H9 (cell line): ENCODE data around the gene COQ5. TPM values are rescaled to one million over a fixed set of nuclear protein-coding genes. Genes with fewer than 3 reads are reported as not detected.

ENCODE experiments used
- DNase-seq: peaks from one replicate; pipeline ENCODE4 v3.0.0-alpha.2; 2017
- H2AFZ ChIP-seq: one replicate; pipeline ENCODE4 v1.6.1; 2013; ENCODE audit warnings: mild to moderate bottlenecking, low read length, control low read depth, moderate library complexity
- H2AK5ac ChIP-seq: 2 replicates; pipeline ENCODE4 v1.6.1; 2013; ENCODE audit warnings: low read length, control low read depth, mixed read lengths; ENCODE audit not compliant: insufficient read length
- H2BK120ac ChIP-seq: one replicate; pipeline ENCODE4 v1.6.1; 2013; ENCODE audit warnings: low read depth, mild to moderate bottlenecking, low read length, control low read depth, inconsistent platforms; ENCODE audit not compliant: poor library complexity, severe bottlenecking
- H2BK12ac ChIP-seq: 2 replicates; pipeline ENCODE4 v1.6.1; 2013; ENCODE audit warnings: low read length, control low read depth, mixed read lengths, low read depth; ENCODE audit not compliant: insufficient read length
- H2BK15ac ChIP-seq: 2 replicates; pipeline ENCODE4 v1.6.1; 2013; ENCODE audit warnings: low read depth, low read length, control low read depth
- H2BK20ac ChIP-seq: one replicate; pipeline ENCODE4 v1.6.1; 2013; ENCODE audit warnings: low read depth, mild to moderate bottlenecking, low read length, control low read depth, inconsistent platforms; ENCODE audit not compliant: poor library complexity, severe bottlenecking
- H2BK5ac ChIP-seq: 2 replicates; pipeline ENCODE4 v1.6.1; 2013; ENCODE audit warnings: low read length, control low read depth, mixed read lengths; ENCODE audit not compliant: insufficient read length
- H3K14ac ChIP-seq: 2 replicates; pipeline ENCODE4 v1.6.1; 2013; ENCODE audit warnings: low read length, control low read depth; ENCODE audit not compliant: insufficient read depth
- H3K18ac ChIP-seq: 2 replicates; pipeline ENCODE4 v1.6.1; 2013; ENCODE audit warnings: low read depth, mild to moderate bottlenecking, mixed read lengths, low read length, control low read depth; ENCODE audit not compliant: insufficient read length
- H3K23ac ChIP-seq: 2 replicates; pipeline ENCODE4 v1.6.1; 2013; ENCODE audit warnings: low read length, control low read depth, mixed read lengths, low read depth; ENCODE audit not compliant: insufficient read length
- H3K23me2 ChIP-seq: 2 replicates; pipeline ENCODE4 v1.6.1; 2013; ENCODE audit warnings: low read depth, mild to moderate bottlenecking, mixed read lengths, low read length, control low read depth; ENCODE audit not compliant: insufficient read length, poor library complexity, severe bottlenecking
- H3K27ac ChIP-seq: 2 replicates; pipeline ENCODE4 v1.5.1; 2013; ENCODE audit warnings: low read length, control low read depth, mixed read lengths, low read depth; ENCODE audit not compliant: insufficient read length
- H3K27me3 ChIP-seq: 2 replicates; pipeline ENCODE4 v1.6.1; 2013; ENCODE audit warnings: low read length, control low read depth, inconsistent platforms; ENCODE audit not compliant: insufficient read depth
- H3K4ac ChIP-seq: 2 replicates; pipeline ENCODE4 v1.6.1; 2013; ENCODE audit warnings: low read depth, mild to moderate bottlenecking, control low read depth, inconsistent platforms, low read length, moderate library complexity
- H3K4me1 ChIP-seq: 2 replicates; pipeline ENCODE4 v1.6.1; 2013; ENCODE audit warnings: low read length, control low read depth, inconsistent platforms; ENCODE audit not compliant: insufficient read depth
- H3K4me2 ChIP-seq: 2 replicates; pipeline ENCODE4 v1.6.1; 2013; ENCODE audit warnings: low read length, control low read depth, mixed read lengths; ENCODE audit not compliant: insufficient read length, insufficient read depth
- H3K56ac ChIP-seq: 2 replicates; pipeline ENCODE4 v1.6.1; 2013; ENCODE audit warnings: low read depth, mild to moderate bottlenecking, mixed read lengths, low read length, control low read depth; ENCODE audit not compliant: insufficient read length
- H3K79me1 ChIP-seq: 2 replicates; pipeline ENCODE4 v1.6.1; 2013; ENCODE audit warnings: low read depth, mild to moderate bottlenecking, moderate library complexity, low read length, control low read depth, inconsistent platforms; ENCODE audit not compliant: insufficient read depth, poor library complexity, severe bottlenecking
- H3K79me2 ChIP-seq: 2 replicates; pipeline ENCODE4 v1.6.1; 2013; ENCODE audit warnings: low read length, control low read depth, inconsistent platforms; ENCODE audit not compliant: insufficient read depth
- H3K9ac ChIP-seq: 2 replicates; pipeline ENCODE4 v1.6.1; 2013; ENCODE audit warnings: low read length, control low read depth, mixed read lengths; ENCODE audit not compliant: insufficient read length; ENCODE audit errors: extremely low read depth
- H3K9me3 ChIP-seq: one replicate; pipeline ENCODE4 v1.6.1; 2013; ENCODE audit warnings: low read depth, low read length, inconsistent platforms; ENCODE audit not compliant: control insufficient read depth
- H3T11ph ChIP-seq: one replicate; pipeline ENCODE4 v1.6.1; 2013; ENCODE audit warnings: mild to moderate bottlenecking, low read length, control low read depth, inconsistent platforms
- H4K20me1 ChIP-seq: one replicate; pipeline ENCODE4 v1.6.1; 2013; ENCODE audit not compliant: control insufficient read depth, insufficient read length, insufficient read depth
- H4K5ac ChIP-seq: 2 replicates; pipeline ENCODE4 v1.6.1; 2013; ENCODE audit warnings: low read depth, mild to moderate bottlenecking, mixed read lengths, low read length, control low read depth; ENCODE audit not compliant: insufficient read length
- H4K8ac ChIP-seq: replicated peaks from 2 replicates; pipeline ENCODE4 v1.6.1; 2013; ENCODE audit warnings: low read length, control low read depth, mixed read lengths, low read depth; ENCODE audit not compliant: insufficient read length
- H4K91ac ChIP-seq: 2 replicates; pipeline ENCODE4 v1.6.1; 2013; ENCODE audit warnings: low read depth, mild to moderate bottlenecking, moderate library complexity, mixed read lengths, low read length, control low read depth; ENCODE audit not compliant: insufficient read length
- H3K27ac Mint-ChIP-seq, 3 experiments: 2 replicates in 2 of 3; 3 replicates in 1 of 3; pipeline ENCODE4 v1.8.0; 2020 to 2021; ENCODE audit warnings: mixed read lengths in 3 of 3, mild to moderate bottlenecking in 1 of 3, moderate library complexity in 1 of 3
- H3K27me3 Mint-ChIP-seq: 2 replicates; pipeline ENCODE4 v1.8.0; 2021; ENCODE audit warnings: low read depth, mild to moderate bottlenecking, moderate library complexity, mixed read lengths
- H3K36me3 Mint-ChIP-seq, 3 experiments: 2 replicates in 2 of 3; 3 replicates in 1 of 3; pipeline ENCODE4 v1.8.0; 2020 to 2021; ENCODE audit warnings: low read depth in 3 of 3, mixed read lengths in 3 of 3; ENCODE audit not compliant: insufficient read depth in 1 of 3
- H3K4me1 Mint-ChIP-seq, 2 experiments: 2 replicates each; pipeline ENCODE4 v1.8.0; 2020; ENCODE audit warnings: mixed read lengths in 2 of 2
- H3K4me3 Mint-ChIP-seq, 2 experiments: 2 replicates in 1 of 2; 3 replicates in 1 of 2; pipeline ENCODE4 v1.8.0; 2020 to 2021; ENCODE audit warnings: mild to moderate bottlenecking in 2 of 2, mixed read lengths in 2 of 2, moderate library complexity in 1 of 2
- H3K9me3 Mint-ChIP-seq, 2 experiments: 2 replicates in 1 of 2; 3 replicates in 1 of 2; pipeline ENCODE4 v1.8.0; 2020; ENCODE audit warnings: mild to moderate bottlenecking in 2 of 2, mixed read lengths in 2 of 2, moderate library complexity in 1 of 2
- CTCF ChIP-seq: fragments of 200-600 bp; sonication (generic); conservative IDR thresholded peaks from 3 replicates; pipeline ENCODE4 v1.8.0; 2021; ENCODE audit warnings: antibody characterized with exemption, mild to moderate bottlenecking
- WGBS: extraction: QIAGEN DNeasy Blood & Tissue Kit; methylation state at CpG from one replicate; pipeline ENCODE4 v1.1.7; 2013; ENCODE audit warnings: missing lambda C conversion rate, low lambda C conversion rate, mixed read lengths; ENCODE audit not compliant: insufficient read length; ENCODE audit errors: extremely low coverage; 5-methylcytosine and 5-hydroxymethylcytosine counted together
- total RNA-seq: library from RNA; stranded (reverse); gene quantifications from 2 replicates; pipeline ENCODE4 v1.2.1, GENCODE V29; 2021

COQ5 gene
- total RNA-seq, 1 experiment from 2014 or later = 34.8 TPM

DNA sequence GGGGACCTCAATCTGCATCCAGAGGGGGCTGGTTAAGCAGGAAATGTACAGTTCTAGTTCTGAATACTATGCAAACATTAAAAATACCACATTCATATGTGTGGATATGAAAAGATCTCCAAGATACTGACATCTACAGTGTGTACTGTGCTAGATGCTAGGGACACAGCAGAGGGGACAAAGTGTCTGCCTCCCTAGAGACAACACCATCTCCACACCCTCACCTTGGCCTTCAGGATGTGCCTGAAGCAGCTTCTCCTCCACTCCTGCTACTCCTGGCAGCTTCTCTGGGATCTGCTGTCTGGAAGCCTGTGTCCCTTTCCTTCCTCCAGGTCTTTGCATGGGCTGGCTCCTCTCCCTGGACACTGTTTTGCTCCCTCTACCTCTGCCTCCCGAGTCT, 48.7 kb downstream of the COQ5 start:
- no peaks in the 10 kb centered on the region for H3K27me3 ChIP-seq
- H2AK5ac ChIP-seq = no peak overlapping the region
- H3T11ph ChIP-seq = no peak overlapping the region
- DNase-seq = no peak
- H4K91ac ChIP-seq = no peak overlapping the region
- no peak overlapping the region for H4K8ac ChIP-seq
- no peak overlapping the region for H2BK120ac ChIP-seq
- H4K5ac ChIP-seq = no peak overlapping the region
- no peak overlapping the region for H3K18ac ChIP-seq
- no peak overlapping the region for H3K4me2 ChIP-seq
- H3K9ac ChIP-seq = no peak overlapping the region
- no peak overlapping the region for H2BK5ac ChIP-seq
- H3K27me3 Mint-ChIP-seq = no peaks in the 10 kb centered on the region
- no peak for TF ChIP-seq CTCF
- H3K4me1 Mint-ChIP-seq = peaks cover 7 to 8% of the 10 kb centered on the region in 2 experiments
- H4K20me1 ChIP-seq = no peaks in the 10 kb centered on the region
- no peaks in the 10 kb centered on the region for H3K9me3 ChIP-seq
- H3K79me1 ChIP-seq = no peaks in the 10 kb centered on the region
- no peak overlapping the region for H3K23ac ChIP-seq
- H3K56ac ChIP-seq = no peak overlapping the region
- H2BK12ac ChIP-seq = no peak overlapping the region
- no peak overlapping the region for H2AFZ ChIP-seq
- H3K4ac ChIP-seq = no peak overlapping the region
- H3K27ac ChIP-seq = no peak overlapping the region
- H3K27ac Mint-ChIP-seq = 0 out of 7 replicates have a peak overlapping the region, but pooled peaks of 1 of the 3 experiments have one; percentile 39
- no peaks in the 10 kb centered on the region for H3K79me2 ChIP-seq
- no peaks in the 10 kb centered on the region; a peak in 2 of 7 replicates for H3K36me3 Mint-ChIP-seq
- no peak overlapping the region for H3K4me3 Mint-ChIP-seq
- H2BK15ac ChIP-seq = no peak overlapping the region
- H3K23me2 ChIP-seq = no peaks in the 10 kb centered on the region
- H2BK20ac ChIP-seq = no peak overlapping the region
- WGBS = no CpG with 5 or more reads among the region's 1 CpG
- H3K9me3 Mint-ChIP-seq = no peaks in the 10 kb centered on the region
- H3K4me1 ChIP-seq = no peaks in the 10 kb centered on the region; the same call in 1 of the 2 replicates
- H3K14ac ChIP-seq = no peak overlapping the region
